Epithelial cell of esophagus (primary cell): ENCODE data around the gene LAMTOR1.

ENCODE experiments used
- DNase-seq: peaks from one replicate; pipeline ENCODE4 v3.0.0; 2010; ENCODE audit warnings: low read depth
- H3K4me3 ChIP-seq: 2 replicates; pipeline ENCODE4 v1.5.1; 2011; ENCODE audit warnings: mild to moderate bottlenecking, low read length, control low read depth
- CTCF ChIP-seq: IDR thresholded peaks from 2 replicates; pipeline ENCODE4 v1.5.1; 2011; ENCODE audit warnings: low read depth, mild to moderate bottlenecking, low read length, control low read depth, inconsistent platforms; ENCODE audit not compliant: insufficient read depth; ENCODE audit errors: missing control alignments

The LAMTOR1 gene

GRCh38 chr11:72081821-72082453 lies 21.2 kb downstream of the LAMTOR1 start:
- TF ChIP-seq CTCF = no peak
- no peak overlapping the region for H3K4me3 ChIP-seq
- peak; percentile 68 for DNase-seq

- DNase-seq = no peak
- TF ChIP-seq CTCF = no peak
- peak overlapping the region; percentile 58 for H3K4me3 ChIP-seq
Observed at GRCh38 chr11:72081184-72081644, 21.9 kb downstream of the LAMTOR1 start.

GRCh38 chr11:72080326-72081183 lies 22.5 kb downstream of the LAMTOR1 start, which contains the start of the genes LRRC51 and NUMA1:
Gene LRRC51 (plus strand): TSS chr11:72080850. CDS start chr11:72089084, 8,234 bp downstream.
Gene NUMA1 (minus strand): TSS chr11:72080542. CDS start chr11:72035943, 44,599 bp downstream.
- peak; percentile 100 for DNase-seq
- TF ChIP-seq CTCF = no peak
- peak within 1 kb of the TSS; percentile 82 for H3K4me3 ChIP-seq

GRCh38 chr11:72079819-72080325 lies 23.2 kb downstream of the LAMTOR1 start:
- no peak for TF ChIP-seq CTCF
- peak overlapping the region; percentile 82 for H3K4me3 ChIP-seq
- no peak for DNase-seq

GRCh38 chr11:72078477-72078876 lies 24.6 kb downstream of the LAMTOR1 start:
- H3K4me3 ChIP-seq = peak overlapping the region; percentile 82
- peak; percentile 46 for DNase-seq
- TF ChIP-seq CTCF = no peak

GRCh38 chr11:72075756-72076155 lies 27.3 kb downstream of the LAMTOR1 start:
- TF ChIP-seq CTCF = no peak

More at GRCh38 chr11:72075756-72076155, 27.3 kb downstream of the LAMTOR1 start:
- no peak overlapping the region for H3K4me3 ChIP-seq
- DNase-seq = no peak
